ENCODE data around the gene FAS. TPM values are rescaled to one million over a fixed set of nuclear protein-coding genes. Genes with fewer than 3 reads are reported as not detected.
A peak's percentile ranks its signal among the peaks of the same experiment; 100 is the strongest.

FAS gene
- total RNA-seq, 1 experiment from 2014 or later = 7.6 TPM

DNA sequence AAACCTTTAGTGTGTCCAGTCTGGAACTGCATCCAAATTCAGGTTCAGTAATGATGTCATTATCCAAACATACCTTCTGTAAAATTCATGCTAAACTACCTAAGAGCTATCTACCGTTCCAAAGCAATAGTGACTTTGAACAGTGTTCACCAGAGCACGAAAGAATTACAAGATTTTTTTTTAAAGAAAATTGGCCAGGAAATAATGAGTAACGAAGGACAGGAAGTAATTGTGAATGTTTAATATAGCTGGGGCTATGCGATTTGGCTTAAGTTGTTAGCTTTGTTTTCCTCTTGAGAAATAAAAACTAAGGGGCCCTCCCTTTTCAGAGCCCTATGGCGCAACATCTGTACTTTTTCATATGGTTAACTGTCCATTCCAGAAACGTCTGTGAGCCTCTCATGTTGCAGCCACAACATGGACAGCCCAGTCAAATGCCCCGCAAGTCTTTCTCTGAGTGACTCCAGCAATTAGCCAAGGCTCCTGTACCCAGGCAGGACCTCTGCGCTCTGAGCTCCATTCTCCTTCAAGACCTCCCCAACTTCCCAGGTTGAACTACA lies 694 bp upstream of the FAS start:
- CTCF ChIA-PET = interaction anchor here (1.3 kb wide), 1 partner anchor 56 kb away, joined by 4 read pairs; no protein-coding TSS in a partner anchor
- TF ChIP-seq EZH2 (IDR thresholded peaks at IDR 0.05; ENCODE audit: low read depth) (no peak), CTCF (conservative IDR thresholded peaks at IDR 0.05) (no peak)
- peak overlapping the region; percentile 87 for H2AFZ ChIP-seq
- peak overlapping the region; percentile 85 for H3K4me3 ChIP-seq
- 0 out of 2 replicates have a peak, but pooled peaks cover 5% of the 10 kb centered on the region for H3K79me2 ChIP-seq (ENCODE audit: low read depth)
- H3K4me1 ChIP-seq (replicated peaks; ENCODE audit: insufficient read depth) = peaks cover 26% of the 10 kb centered on the region
- H3K9me2 ChIP-seq (ENCODE audit: insufficient read depth) = no peaks in the 10 kb centered on the region
- no peaks in the 10 kb centered on the region for H3K27me3 ChIP-seq (ENCODE audit: insufficient read depth, low read depth)
- POLR2A ChIA-PET (ENCODE audit: unreplicated experiment) = interaction anchor here (0.7 kb wide), 1 partner anchor 41 kb away, joined by 5 read pairs; no protein-coding TSS in a partner anchor
- H3F3A ChIP-seq (ENCODE audit: insufficient read depth, low read depth) = peaks cover 12% of the 10 kb centered on the region; the same call in 1 of the 2 replicates
- H3K4me2 ChIP-seq = peak overlapping the region; percentile 81
- H4K20me1 ChIP-seq (ENCODE audit: insufficient read depth) = no peaks in the 10 kb centered on the region
- H3K9me3 ChIP-seq (ENCODE audit: insufficient read depth, low read depth) = no peaks in the 10 kb centered on the region
- H3K27ac ChIP-seq = peak overlapping the region; percentile 42
- intact Hi-C loops (cut with micrococcal nuclease; ENCODE audit: unreplicated experiment) = loop anchor here (5.0 kb wide), 2 partner anchors 42 to 153 kb away; no protein-coding TSS in a partner anchor
- peak in 1 of 2 experiments; percentile 50 for DNase-seq
- BruUV-seq (replicated peaks) = TSS peak; percentile 19
- H3K36me3 ChIP-seq (ENCODE audit: low read depth) = no peaks in the 10 kb centered on the region

DNA sequence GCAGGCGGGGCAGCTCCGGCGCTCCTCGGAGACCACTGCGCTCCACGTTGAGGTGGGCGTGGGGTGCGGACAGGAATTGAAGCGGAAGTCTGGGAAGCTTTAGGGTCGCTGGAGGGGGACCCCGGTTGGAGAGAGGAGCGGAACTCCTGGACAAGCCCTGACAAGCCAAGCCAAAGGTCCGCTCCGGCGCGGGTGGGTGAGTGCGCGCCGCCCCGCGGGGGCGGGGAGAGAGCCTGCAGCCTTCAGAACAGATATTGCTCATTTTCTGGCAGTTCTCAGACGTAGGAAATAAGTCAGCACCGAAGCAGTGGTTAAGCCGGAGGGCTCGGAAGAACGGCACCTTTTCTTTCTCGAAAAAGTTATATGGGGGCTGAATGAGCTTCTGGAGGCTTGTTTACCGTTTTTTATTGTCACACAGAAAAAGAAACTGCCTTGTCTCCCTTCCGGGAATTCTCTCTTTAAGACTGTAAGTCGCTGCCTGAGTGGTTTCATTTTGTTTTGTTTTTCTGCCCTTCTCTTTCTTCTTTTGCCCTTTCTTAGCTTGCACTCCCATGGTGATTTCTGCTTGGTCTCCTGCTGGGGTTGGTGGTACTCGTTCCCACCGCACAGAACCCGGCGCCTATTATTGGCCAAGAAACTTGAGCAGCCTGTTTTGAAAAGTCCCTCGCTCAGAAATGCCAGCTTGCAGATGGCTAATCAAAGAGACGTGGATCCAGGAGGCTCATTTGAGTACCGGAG lies 732 bp downstream of the FAS start:
- intact Hi-C loops (cut with micrococcal nuclease; ENCODE audit: unreplicated experiment) = loop anchor here (5.0 kb wide), 2 partner anchors 41 to 154 kb away; no protein-coding TSS in a partner anchor
- no peaks in the 10 kb centered on the region for H4K20me1 ChIP-seq (ENCODE audit: insufficient read depth)
- DNase-seq = peak; percentile 33 to 47
- H3K36me3 ChIP-seq (ENCODE audit: low read depth) = no peaks in the 10 kb centered on the region
- H2AFZ ChIP-seq = peak overlapping the region; percentile 87
- BruUV-seq (replicated peaks) = TSS peak; percentile 46
- peaks cover 12% of the 10 kb centered on the region; the same call in 1 of the 2 replicates for H3F3A ChIP-seq (ENCODE audit: insufficient read depth, low read depth)
- peak overlapping the region; percentile 81 for H3K4me2 ChIP-seq
- H3K27ac ChIP-seq = peak overlapping the region; percentile 42
- H3K9me2 ChIP-seq (ENCODE audit: insufficient read depth) = no peaks in the 10 kb centered on the region
- H3K27me3 ChIP-seq (ENCODE audit: insufficient read depth, low read depth) = no peaks in the 10 kb centered on the region
- ChIA-PET CTCF (interaction anchor here (0.6 kb wide), 1 partner anchor 36 kb away, joined by 3 read pairs; no protein-coding TSS in a partner anchor), POLR2A (ENCODE audit: unreplicated experiment) (no interaction called here)
- no peaks in the 10 kb centered on the region for H3K9me3 ChIP-seq (ENCODE audit: insufficient read depth, low read depth)
- peaks cover 26% of the 10 kb centered on the region for H3K4me1 ChIP-seq (replicated peaks; ENCODE audit: insufficient read depth)
- 0 out of 2 replicates have a peak, but pooled peaks cover 5% of the 10 kb centered on the region for H3K79me2 ChIP-seq (ENCODE audit: low read depth)
- H3K4me3 ChIP-seq = peak overlapping the region; percentile 85
- TF ChIP-seq CTCF (conservative IDR thresholded peaks at IDR 0.05) (no peak; the same call in 1 of the 2 replicates), EZH2 (IDR thresholded peaks at IDR 0.05; ENCODE audit: low read depth) (no peak)

DNA sequence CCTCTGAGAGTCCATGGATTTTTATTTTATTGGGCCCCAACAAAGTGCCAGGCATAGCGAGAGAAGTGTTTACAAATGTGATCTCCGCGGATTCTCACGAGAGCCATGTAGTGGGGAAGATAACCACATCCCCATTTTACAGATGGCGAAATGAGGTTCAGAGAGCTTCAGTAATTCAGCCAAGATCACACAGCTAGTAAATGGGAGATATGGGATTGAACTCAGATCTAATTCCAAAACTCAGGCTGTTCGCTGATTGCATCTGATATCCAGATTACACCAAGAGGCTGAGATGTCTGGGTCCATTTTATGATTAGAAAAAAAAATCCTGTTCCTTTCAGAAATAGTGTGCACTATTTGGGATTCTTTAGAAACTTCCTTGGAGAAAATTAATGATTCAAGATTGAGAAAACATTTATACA lies 1.3 kb downstream of the FAS start:
- H3K36me3 ChIP-seq (ENCODE audit: low read depth) = no peaks in the 10 kb centered on the region
- H2AFZ ChIP-seq = peak overlapping the region; percentile 87
- peaks cover 12% of the 10 kb centered on the region; the same call in 1 of the 2 replicates for H3F3A ChIP-seq (ENCODE audit: insufficient read depth, low read depth)
- no peak overlapping the region for H3K27ac ChIP-seq
- POLR2A ChIA-PET (ENCODE audit: unreplicated experiment) = no interaction called here
- intact Hi-C loops (cut with micrococcal nuclease; ENCODE audit: unreplicated experiment) = loop anchor here (5.0 kb wide), 2 partner anchors 40 to 155 kb away; no protein-coding TSS in a partner anchor
- 0 out of 2 replicates have a peak, but pooled peaks cover 5% of the 10 kb centered on the region for H3K79me2 ChIP-seq (ENCODE audit: low read depth)
- no peaks in the 10 kb centered on the region for H3K27me3 ChIP-seq (ENCODE audit: insufficient read depth, low read depth)
- peak overlapping the region; percentile 81 for H3K4me2 ChIP-seq
- no peak for DNase-seq
- H3K4me1 ChIP-seq (replicated peaks; ENCODE audit: insufficient read depth) = peaks cover 26% of the 10 kb centered on the region
- CTCF ChIA-PET = interaction anchor here (0.6 kb wide), 1 partner anchor 36 kb away, joined by 3 read pairs; no protein-coding TSS in a partner anchor
- no peaks in the 10 kb centered on the region for H4K20me1 ChIP-seq (ENCODE audit: insufficient read depth)
- TF ChIP-seq EZH2 (IDR thresholded peaks at IDR 0.05; ENCODE audit: low read depth) = no peak
- no peak for TF ChIP-seq CTCF (conservative IDR thresholded peaks at IDR 0.05)
- H3K9me3 ChIP-seq (ENCODE audit: insufficient read depth, low read depth) = no peaks in the 10 kb centered on the region
- no TSS peak for BruUV-seq (replicated peaks)
- H3K9me2 ChIP-seq (ENCODE audit: insufficient read depth) = no peaks in the 10 kb centered on the region
- H3K4me3 ChIP-seq = peak overlapping the region; percentile 85
